HL-60 (cell line): ENCODE measurements around the gene ZNRD2.

ENCODE experiments used
- DNase-seq, 2 experiments: peaks; one replicate each; pipeline ENCODE4 v3.0.0-alpha.2; 2010 to 2020; ENCODE audit warnings: low read depth in 1 of 2, low spot score in 1 of 2
- H3K27ac ChIP-seq: fragments of 250-450 bp; sonication (Bioruptor Pico); replicated peaks from 2 replicates; pipeline ENCODE4 v1.5.1; 2020; ENCODE audit warnings: mild to moderate bottlenecking, moderate library complexity
- H3K27me3 ChIP-seq: fragments of 250-450 bp; sonication (Bioruptor Pico); 2 replicates; pipeline ENCODE4 v1.5.1; 2021; ENCODE audit warnings: mild to moderate bottlenecking, moderate library complexity; ENCODE audit not compliant: insufficient read depth, poor library complexity, severe bottlenecking
- H3K4me3 ChIP-seq: replicated peaks from 2 replicates; pipeline ENCODE4 v1.5.1; 2011; ENCODE audit warnings: mild to moderate bottlenecking, control low read depth, low read length; ENCODE audit not compliant: insufficient read depth
- GABPA ChIP-seq: IDR thresholded peaks from 2 replicates; pipeline ENCODE4 v1.6.1; 2012; ENCODE audit warnings: low read depth
- POLR2AphosphoS5 ChIP-seq: IDR thresholded peaks from 2 replicates; pipeline ENCODE4 v1.6.1; 2012; ENCODE audit warnings: low read depth
- SPI1 ChIP-seq: IDR thresholded peaks from 2 replicates; pipeline ENCODE4 v1.6.1; 2012; ENCODE audit warnings: low read depth, mild to moderate bottlenecking, borderline replicate concordance
- TF ChIP-seq, protein P1 (sequence below): IDR thresholded peaks from 2 replicates; pipeline ENCODE4 v1.6.1; 2012; ENCODE audit warnings: low read depth; ENCODE audit not compliant: insufficient replicate concordance
- TF ChIP-seq, protein P2 (sequence below): IDR thresholded peaks from one replicate; pipeline ENCODE4 v1.5.1; 2011; ENCODE audit warnings: low read length, control low read depth, inconsistent platforms; ENCODE audit not compliant: insufficient read depth

Gene ZNRD2

DNA sequence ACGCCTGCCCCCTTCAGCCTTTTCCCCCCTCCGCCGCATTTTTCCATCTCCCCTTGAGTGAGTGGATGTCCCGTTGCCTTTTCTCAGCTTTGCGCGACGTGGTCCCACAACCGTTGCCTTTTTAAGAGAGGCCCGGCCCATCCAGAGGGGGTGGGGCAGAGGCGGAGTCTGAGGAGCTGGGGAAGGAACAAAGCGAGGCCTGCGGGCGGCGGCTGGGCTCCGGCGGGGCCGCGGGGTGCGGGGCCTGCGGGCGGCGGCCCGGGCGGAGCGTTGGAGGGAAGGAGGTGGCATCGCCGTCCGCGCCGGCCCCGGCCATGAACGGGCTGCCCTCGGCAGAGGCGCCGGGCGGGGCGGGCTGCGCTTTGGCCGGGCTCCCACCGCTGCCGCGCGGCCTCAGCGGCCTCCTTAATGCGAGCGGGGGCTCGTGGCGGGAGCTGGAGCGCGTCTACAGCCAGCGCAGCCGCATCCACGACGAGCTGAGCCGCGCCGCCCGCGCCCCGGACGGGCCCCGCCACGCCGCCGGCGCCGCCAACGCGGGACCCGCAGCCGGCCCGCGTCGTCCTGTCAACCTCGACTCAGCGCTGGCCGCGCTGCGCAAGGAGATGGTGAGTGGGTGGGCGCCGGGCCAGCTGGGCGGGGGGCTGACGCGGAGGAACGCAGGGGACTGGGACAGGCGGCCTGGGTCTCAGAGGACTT, 2.2 kb downstream of the ZNRD2 start, which contains the start of gene FAM89B:
Gene FAM89B, plus strand, starts transcription at position 183 of the 696 bp plus-strand sequence. Its CDS starts 132 bp downstream, at position 315.
- no peaks in the 10 kb centered on the region for H3K27me3 ChIP-seq
- peak; percentile 73 to 96 for DNase-seq
- H3K27ac ChIP-seq: peak within 1 kb of the TSS; percentile 91
- peak within 1 kb of the TSS; percentile 100 for H3K4me3 ChIP-seq
- TF ChIP-seq, protein P1, sequence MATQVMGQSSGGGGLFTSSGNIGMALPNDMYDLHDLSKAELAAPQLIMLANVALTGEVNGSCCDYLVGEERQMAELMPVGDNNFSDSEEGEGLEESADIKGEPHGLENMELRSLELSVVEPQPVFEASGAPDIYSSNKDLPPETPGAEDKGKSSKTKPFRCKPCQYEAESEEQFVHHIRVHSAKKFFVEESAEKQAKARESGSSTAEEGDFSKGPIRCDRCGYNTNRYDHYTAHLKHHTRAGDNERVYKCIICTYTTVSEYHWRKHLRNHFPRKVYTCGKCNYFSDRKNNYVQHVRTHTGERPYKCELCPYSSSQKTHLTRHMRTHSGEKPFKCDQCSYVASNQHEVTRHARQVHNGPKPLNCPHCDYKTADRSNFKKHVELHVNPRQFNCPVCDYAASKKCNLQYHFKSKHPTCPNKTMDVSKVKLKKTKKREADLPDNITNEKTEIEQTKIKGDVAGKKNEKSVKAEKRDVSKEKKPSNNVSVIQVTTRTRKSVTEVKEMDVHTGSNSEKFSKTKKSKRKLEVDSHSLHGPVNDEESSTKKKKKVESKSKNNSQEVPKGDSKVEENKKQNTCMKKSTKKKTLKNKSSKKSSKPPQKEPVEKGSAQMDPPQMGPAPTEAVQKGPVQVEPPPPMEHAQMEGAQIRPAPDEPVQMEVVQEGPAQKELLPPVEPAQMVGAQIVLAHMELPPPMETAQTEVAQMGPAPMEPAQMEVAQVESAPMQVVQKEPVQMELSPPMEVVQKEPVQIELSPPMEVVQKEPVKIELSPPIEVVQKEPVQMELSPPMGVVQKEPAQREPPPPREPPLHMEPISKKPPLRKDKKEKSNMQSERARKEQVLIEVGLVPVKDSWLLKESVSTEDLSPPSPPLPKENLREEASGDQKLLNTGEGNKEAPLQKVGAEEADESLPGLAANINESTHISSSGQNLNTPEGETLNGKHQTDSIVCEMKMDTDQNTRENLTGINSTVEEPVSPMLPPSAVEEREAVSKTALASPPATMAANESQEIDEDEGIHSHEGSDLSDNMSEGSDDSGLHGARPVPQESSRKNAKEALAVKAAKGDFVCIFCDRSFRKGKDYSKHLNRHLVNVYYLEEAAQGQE: no peak
- TF ChIP-seq POLR2AphosphoS5: 0 out of 2 replicates have a peak, but pooled peaks have one; percentile 40

DNA sequence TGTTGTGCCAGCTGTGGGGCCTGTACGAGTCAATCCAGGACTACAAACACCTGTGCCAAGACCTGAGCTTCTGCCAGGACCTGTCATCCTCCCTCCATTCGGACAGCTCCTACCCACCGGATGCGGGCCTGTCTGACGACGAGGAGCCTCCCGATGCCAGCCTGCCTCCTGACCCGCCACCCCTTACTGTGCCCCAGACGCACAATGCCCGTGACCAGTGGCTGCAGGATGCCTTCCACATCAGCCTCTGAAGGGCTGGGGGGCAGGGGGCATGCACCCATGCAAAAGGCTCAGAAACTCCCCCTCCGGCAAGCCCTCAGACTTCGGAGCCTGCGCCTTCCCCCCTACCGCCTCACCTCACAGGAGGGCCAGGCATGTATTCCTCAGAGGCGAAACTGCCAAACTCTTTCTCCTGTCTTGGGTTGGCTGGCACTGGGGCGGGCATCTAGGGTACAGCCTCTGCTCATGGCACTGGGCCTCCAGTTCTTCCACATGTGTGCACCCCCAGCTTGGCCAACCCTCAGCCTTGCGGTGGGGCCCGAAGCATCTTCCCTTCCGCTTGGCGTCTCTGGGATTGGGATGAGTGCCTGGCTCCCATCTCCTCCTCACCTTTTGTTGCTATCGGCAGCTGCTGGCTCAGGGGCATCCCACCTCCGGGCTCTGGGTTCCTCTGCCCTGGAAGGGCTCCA, 3.3 kb downstream of the ZNRD2 start:
- Histone ChIP-seq H3K27me3 (no peaks in the 10 kb centered on the region), H3K4me3 (peak overlapping the region; percentile 64), H3K27ac (peak overlapping the region; percentile 91)
- no peak for DNase-seq
- TF ChIP-seq, protein P2, sequence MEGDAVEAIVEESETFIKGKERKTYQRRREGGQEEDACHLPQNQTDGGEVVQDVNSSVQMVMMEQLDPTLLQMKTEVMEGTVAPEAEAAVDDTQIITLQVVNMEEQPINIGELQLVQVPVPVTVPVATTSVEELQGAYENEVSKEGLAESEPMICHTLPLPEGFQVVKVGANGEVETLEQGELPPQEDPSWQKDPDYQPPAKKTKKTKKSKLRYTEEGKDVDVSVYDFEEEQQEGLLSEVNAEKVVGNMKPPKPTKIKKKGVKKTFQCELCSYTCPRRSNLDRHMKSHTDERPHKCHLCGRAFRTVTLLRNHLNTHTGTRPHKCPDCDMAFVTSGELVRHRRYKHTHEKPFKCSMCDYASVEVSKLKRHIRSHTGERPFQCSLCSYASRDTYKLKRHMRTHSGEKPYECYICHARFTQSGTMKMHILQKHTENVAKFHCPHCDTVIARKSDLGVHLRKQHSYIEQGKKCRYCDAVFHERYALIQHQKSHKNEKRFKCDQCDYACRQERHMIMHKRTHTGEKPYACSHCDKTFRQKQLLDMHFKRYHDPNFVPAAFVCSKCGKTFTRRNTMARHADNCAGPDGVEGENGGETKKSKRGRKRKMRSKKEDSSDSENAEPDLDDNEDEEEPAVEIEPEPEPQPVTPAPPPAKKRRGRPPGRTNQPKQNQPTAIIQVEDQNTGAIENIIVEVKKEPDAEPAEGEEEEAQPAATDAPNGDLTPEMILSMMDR: no peak
- TF ChIP-seq SPI1: no peak
- TF ChIP-seq POLR2AphosphoS5: no peak
- TF ChIP-seq, protein P1: no peak
- no peak for TF ChIP-seq GABPA

DNA sequence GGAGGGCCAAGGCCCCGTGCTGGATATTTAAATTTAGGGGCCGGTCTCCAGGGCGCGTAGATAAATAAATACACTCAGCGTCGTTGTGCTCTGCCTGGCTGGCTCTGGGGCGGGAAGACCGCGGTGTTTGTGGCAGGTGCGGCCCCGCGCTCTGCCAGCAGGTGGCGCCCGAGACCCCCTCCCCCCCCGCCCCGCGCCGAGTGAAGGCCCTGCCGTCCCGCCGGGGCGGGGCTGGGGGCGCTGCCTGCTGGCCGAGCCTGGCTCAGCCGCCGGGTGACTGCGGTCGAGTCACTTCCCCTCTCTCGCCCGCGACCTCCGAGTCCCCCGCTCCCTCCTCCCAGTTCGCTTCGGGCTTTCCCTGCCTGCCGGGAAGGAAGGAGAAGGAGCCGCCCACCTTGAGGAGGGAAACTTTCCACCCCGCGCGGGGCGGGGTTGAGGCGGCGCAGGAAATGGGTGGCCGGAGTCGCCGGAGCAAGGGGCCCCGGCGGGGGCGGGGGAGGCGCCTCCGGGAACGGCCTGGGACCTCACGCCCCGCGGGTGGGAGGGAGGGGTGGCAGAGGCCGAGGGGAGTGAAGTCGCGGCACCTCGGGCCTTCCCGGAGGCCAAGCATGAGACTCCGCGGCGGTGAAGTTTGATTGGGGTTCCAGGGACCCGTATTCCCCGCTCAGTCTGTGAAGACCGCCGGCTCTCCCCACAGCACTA, 4.0 kb downstream of the ZNRD2 start:
- peak overlapping the region; percentile 91 for H3K27ac ChIP-seq
- DNase-seq: peak; percentile 98
- H3K4me3 ChIP-seq: peak overlapping the region; percentile 81
- no peaks in the 10 kb centered on the region for H3K27me3 ChIP-seq
- TF ChIP-seq, protein P2: peak; percentile 58
- TF ChIP-seq, protein P1: no peak
- TF ChIP-seq SPI1 (peak; percentile 94), POLR2AphosphoS5 (peak; percentile 26; the same call in 1 of the 2 replicates)
